HepG2 (cell line): ENCODE measurements around the gene TMEM184B. TPM values are rescaled to one million over a fixed set of nuclear protein-coding genes. Genes with fewer than 3 reads are reported as not detected.

ENCODE experiments used
- AFF4 ChIP-seq: sonication (generic); formaldehyde crosslinking; IDR thresholded peaks from 2 replicates; pipeline ENCODE4 v1.4.0; 2020; ENCODE audit warnings: missing genetic modification reagents
- AGO2 ChIP-seq: fragments of 200-400 bp; formaldehyde crosslinking; optimal IDR thresholded peaks from 2 replicates; pipeline ENCODE3; 2017; ENCODE audit warnings: mild to moderate bottlenecking, low read depth, low read length, moderate library complexity
- ELF1 ChIP-seq: sonication (generic); formaldehyde crosslinking; IDR thresholded peaks from 2 replicates; pipeline ENCODE4 v1.4.0; 2020; ENCODE audit warnings: missing genetic modification reagents
- ELF4 ChIP-seq: sonication (generic); formaldehyde crosslinking; IDR thresholded peaks from 2 replicates; pipeline ENCODE4 v1.5.0; 2020; ENCODE audit warnings: missing genetic modification reagents, mild to moderate bottlenecking, moderate library complexity, borderline replicate concordance
- GLMP ChIP-seq: sonication (generic); formaldehyde crosslinking; IDR thresholded peaks from 2 replicates; pipeline ENCODE4 v1.9.0; 2021; ENCODE audit warnings: missing genetic modification reagents, mild to moderate bottlenecking, borderline replicate concordance
- HDAC1 ChIP-seq: sonication (generic); formaldehyde crosslinking; IDR thresholded peaks from 2 replicates; pipeline ENCODE4 v1.5.1; 2020; ENCODE audit warnings: mild to moderate bottlenecking, missing genetic modification reagents
- HDAC2 ChIP-seq: sonication (generic); formaldehyde crosslinking; IDR thresholded peaks from 2 replicates; pipeline ENCODE4 v1.4.0; 2020; ENCODE audit warnings: missing genetic modification reagents
- HOXA5 ChIP-seq: sonication (generic); formaldehyde crosslinking; IDR thresholded peaks from 2 replicates; pipeline ENCODE4 v1.4.0; 2020; ENCODE audit warnings: missing genetic modification reagents
- MTA3 ChIP-seq: sonication (generic); formaldehyde crosslinking; IDR thresholded peaks from 2 replicates; pipeline ENCODE4 v1.4.0; 2020; ENCODE audit warnings: missing genetic modification reagents
- RORA ChIP-seq: sonication (generic); formaldehyde crosslinking; IDR thresholded peaks from 2 replicates; pipeline ENCODE4 v1.5.0; 2020; ENCODE audit warnings: mild to moderate bottlenecking, missing genetic modification reagents, moderate library complexity
- TCF12 ChIP-seq, 2 experiments: fragments of 450-650 bp in 1 of 2; sonication (generic) in 1 of 2; formaldehyde crosslinking in 1 of 2; IDR thresholded peaks; 2 replicates each; pipeline versions ENCODE4 v1.6.1 to v1.8.0; 2017 to 2022; ENCODE audit warnings: antibody characterized with exemption in 1 of 2, mild to moderate bottlenecking in 1 of 2, missing genetic modification reagents in 1 of 2, moderate library complexity in 1 of 2
- ZBTB40 ChIP-seq, 2 experiments: fragments of 450-650 bp in 1 of 2; sonication (generic) in 1 of 2; formaldehyde crosslinking in 1 of 2; IDR thresholded peaks; 2 replicates each; pipeline versions ENCODE4 v1.6.1 to v1.8.0; 2016 to 2022; ENCODE audit warnings: antibody characterized with exemption in 1 of 2, mild to moderate bottlenecking in 1 of 2, missing genetic modification reagents in 1 of 2
- ZNF335 ChIP-seq: sonication (generic); formaldehyde crosslinking; IDR thresholded peaks from 2 replicates; pipeline ENCODE4 v1.4.0; 2020; ENCODE audit warnings: missing genetic modification reagents
- ZNF589 ChIP-seq: sonication (generic); formaldehyde crosslinking; conservative IDR thresholded peaks from 2 replicates; pipeline ENCODE4 v1.8.0; 2022; ENCODE audit warnings: mild to moderate bottlenecking, moderate library complexity, missing genetic modification reagents
- ZNF724P ChIP-seq: sonication (generic); formaldehyde crosslinking; IDR thresholded peaks from 2 replicates; pipeline ENCODE4 v1.8.0; 2022; ENCODE audit warnings: missing genetic modification reagents, borderline replicate concordance
- polyA plus RNA-seq, 8 experiments: library from polyadenylated mRNA; depleted of rRNA in 3 of 8; stranded (reverse) in 7 of 8; unstranded in 1 of 8; fragments of >200 nt; fragmentation: Illumina TruSeq in 4 of 8; extraction: Trizol in 4 of 8; gene quantifications; 2 replicates each; pipeline versions ENCODE4 v1.2.1 to v1.2.3, GENCODE V29; 2011 to 2016; ENCODE audit warnings: low read depth in 4 of 8, missing spikeins in 1 of 8, mixed read lengths in 1 of 8; ENCODE audit not compliant: insufficient read depth in 1 of 8
- total RNA-seq, 5 experiments: library from RNA; depleted of rRNA; stranded (reverse); fragments of >200 nt; fragmentation: Illumina TruSeq; extraction: Trizol; gene quantifications; 2 replicates each; pipeline ENCODE4 v1.2.3, GENCODE V29; 2016; ENCODE audit warnings: low read depth in 1 of 5

Gene TMEM184B
- total and polyA plus RNA-seq, 2 of the 13 experiments (the other 11 are each of a cell fraction or from before 2014, with no cell fraction given): 15.9 to 16.0 TPM

GRCh38 chr22:38177926-38178604 lies 94.7 kb downstream of the TMEM184B start (continued):
- no peak for TF ChIP-seq AFF4 (CRISPR knock-in tag)
- peak; percentile 95 for TF ChIP-seq HDAC2 (CRISPR knock-in tag)
- no peak for TF ChIP-seq ZNF724P (CRISPR knock-in tag)
- TF ChIP-seq AGO2: no peak
- TF ChIP-seq ZBTB40 (IDR thresholded peaks at IDR 0.05): no peak
- TF ChIP-seq ZBTB40 (CRISPR knock-in tag; IDR thresholded peaks at IDR 0.05): no peak
- TF ChIP-seq HDAC1 (CRISPR knock-in tag): peak; percentile 91
- TF ChIP-seq ZNF335 (CRISPR knock-in tag): 0 out of 2 replicates have a peak, but pooled peaks have one; percentile 48
- no peak for TF ChIP-seq TCF12 (IDR thresholded peaks at IDR 0.05)
- TF ChIP-seq TCF12 (CRISPR knock-in tag; IDR thresholded peaks at IDR 0.05): peak; percentile 63; the same call in 1 of the 2 replicates
- no peak for TF ChIP-seq GLMP (CRISPR knock-in tag)
- TF ChIP-seq ELF4 (CRISPR knock-in tag): no peak
- no peak for TF ChIP-seq ZNF589
- TF ChIP-seq ELF1 (CRISPR knock-in tag): no peak
- TF ChIP-seq RORA (CRISPR knock-in tag): no peak
- 0 out of 2 replicates have a peak, but pooled peaks have one; percentile 10 for TF ChIP-seq HOXA5
- TF ChIP-seq MTA3: no peak
